Right ventricle myocardium superior (tissue), 1 donor: ENCODE data around the gene GGN. TPM values are rescaled to one million over a fixed set of nuclear protein-coding genes. Genes with fewer than 3 reads are reported as not detected.
"Not testable (repeated sequence)": the region's sequence is repeated elsewhere in the genome, so short reads cannot be mapped to it uniquely, and the experiment has no call there.

ENCODE experiments used
- ATAC-seq: fragments of 200-7000 bp; cut with Tn5 transposase; one replicate; pipeline ENCODE4 v1.9.1; 2020; ENCODE audit warnings: mild to moderate bottlenecking; ENCODE audit not compliant: poor library complexity
- DNase-seq: peaks from one replicate; pipeline ENCODE4 v3.0.0-alpha.2; 2020
- intact Hi-C: fragments of 100-400 bp; cut with DNase I; formaldehyde crosslinking; loops from one replicate; pipeline ENCODE4 v1.11.2; 2022
- total RNA-seq: library from RNA; stranded (reverse); fragmentation: NEBNext Ultra II Directional; extraction: Animal tissue kit (Norgen Biotek cat#: 25700); gene quantifications from one replicate; pipeline ENCODE4 v1.2.1, GENCODE V29; 2021
- donor health status: DM: no; HTN: yes; CAD: no; lungs with severe emphysema.

The GGN gene
- total RNA-seq, 1 donor from 2014 or later, result 0.27 TPM

DNA sequence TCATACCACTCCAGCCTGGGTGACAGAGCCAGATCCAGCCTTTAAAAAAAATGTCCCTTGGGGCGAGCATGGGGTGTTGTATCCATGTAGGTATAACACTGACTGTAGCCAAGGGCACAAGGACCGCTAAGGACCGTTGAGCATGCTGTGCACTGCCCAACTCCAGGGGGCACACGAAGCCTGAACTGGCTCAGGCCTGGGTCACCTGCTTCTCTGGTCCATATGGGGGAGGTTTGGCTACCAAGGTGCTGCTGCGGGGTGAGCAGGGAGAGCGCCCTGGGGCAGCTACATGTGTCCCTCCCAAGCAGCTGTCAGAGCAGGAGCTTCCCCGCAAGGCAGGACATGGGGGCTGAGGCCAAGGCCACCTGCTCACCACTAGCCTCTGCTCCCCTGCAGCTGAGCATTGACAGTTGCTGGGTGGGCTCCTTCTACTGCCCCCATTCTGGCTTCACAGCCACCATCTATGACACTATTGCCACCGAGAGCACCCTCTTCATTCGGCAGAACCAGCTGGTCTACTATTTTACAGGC is 35.9 kb downstream of the GGN start:
- DNase-seq (no peak), ATAC-seq (no peak)
- intact Hi-C loops, result no loop called here

DNA sequence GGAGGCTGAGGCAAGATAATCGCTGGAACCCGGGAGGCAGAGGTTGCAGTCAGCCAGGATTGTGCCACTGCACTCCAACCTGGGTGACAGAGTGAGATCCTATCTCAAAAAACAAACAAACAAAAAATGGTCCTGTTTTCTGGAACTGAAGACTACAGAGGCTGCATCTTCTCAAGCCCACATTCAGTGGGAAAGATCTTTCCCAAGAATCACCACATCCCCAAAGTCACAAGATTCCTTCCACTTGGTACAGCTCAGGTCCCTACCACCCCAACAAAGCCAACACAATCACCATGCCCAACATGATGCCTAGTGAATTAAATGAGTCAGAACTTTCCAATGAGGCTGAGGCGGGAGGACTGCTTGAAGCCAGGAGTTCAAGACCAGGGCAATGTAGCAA is 37.0 kb downstream of the GGN start:
- DNase-seq (no peak), ATAC-seq (no peak)
- intact Hi-C loops, result no loop called here

DNA sequence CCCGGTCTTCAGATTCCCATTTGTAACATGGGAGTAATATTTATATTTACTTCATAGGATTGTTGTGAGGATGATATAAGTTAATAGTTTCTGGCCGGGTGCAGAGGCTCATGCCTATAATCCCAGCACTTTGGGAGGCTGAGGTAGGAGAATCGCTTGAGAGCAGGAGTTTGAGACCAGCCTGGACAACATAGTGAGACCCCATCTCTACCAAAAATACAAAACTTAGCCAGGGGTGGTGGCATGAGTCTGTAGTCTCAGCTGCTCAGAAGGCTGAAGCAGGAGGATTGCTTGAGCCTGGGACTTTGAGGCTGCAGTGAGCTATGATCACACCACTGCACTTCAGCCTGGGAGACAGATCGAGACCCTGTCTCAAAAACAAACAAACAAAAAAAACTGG is 41.0 kb downstream of the GGN start:
- intact Hi-C loops, result no loop called here
- DNase-seq (no peak), ATAC-seq (no peak)

DNA sequence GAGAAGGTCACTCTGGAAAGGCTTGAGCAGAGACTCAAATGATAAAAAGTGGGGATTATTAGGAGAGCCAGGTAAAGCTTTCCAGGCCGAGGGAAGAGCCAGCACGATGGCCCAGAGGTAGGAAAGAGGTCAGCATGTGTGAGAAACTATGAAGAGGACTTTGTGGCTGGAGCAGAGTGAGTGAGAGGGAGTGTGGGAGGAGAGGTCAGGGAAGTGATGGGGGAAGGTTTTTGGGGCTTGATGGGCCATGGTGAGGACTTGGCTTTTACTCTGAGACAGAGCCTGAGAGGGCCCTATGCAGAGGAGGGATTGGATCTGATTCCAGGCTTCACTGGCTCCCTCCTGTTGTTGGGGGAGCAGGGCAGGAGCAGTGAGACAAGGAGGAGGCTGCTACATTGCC is 46.9 kb downstream of the GGN start:
- intact Hi-C loops, result no loop called here
- ATAC-seq (no peak), DNase-seq (no peak)

DNA sequence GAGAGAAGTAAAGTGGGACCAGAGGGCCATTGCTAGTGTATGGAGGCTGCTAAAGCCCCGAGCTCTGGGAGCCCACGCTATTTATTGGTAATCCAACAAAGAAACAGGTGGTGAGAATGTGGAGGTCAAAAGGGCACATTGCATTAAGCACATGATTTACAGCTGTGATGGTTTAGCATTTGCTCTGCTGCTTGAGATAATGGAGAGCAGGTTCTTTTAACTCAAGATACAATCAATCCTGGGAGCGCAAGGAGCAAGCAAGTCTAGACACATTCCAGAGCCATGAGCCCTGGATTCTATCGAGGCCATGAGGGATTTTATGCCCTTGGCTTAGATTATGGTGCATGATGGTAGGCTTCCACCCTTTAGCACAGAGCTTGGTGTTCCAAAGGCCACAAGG is 48.8 kb downstream of the GGN start:
- DNase-seq, ATAC-seq, intact Hi-C loops: not testable (repeated sequence)

DNA sequence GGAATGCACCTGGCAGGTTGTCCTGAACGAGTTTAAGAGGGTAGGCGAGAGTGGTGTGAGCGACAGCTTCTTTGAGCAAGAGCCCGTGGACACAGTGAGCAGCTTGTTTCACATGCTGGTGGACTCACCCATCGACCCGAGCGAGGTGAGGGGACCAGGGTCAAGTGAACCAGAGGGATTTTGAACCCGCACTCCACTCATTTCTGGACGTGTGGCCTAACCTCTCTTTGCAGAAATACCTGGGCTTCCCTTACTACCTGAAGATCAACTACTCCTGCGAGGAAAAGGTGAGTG is 50.5 kb downstream of the GGN start:
- no peak for ATAC-seq
- intact Hi-C loops, result no loop called here
- no peak for DNase-seq

DNA sequence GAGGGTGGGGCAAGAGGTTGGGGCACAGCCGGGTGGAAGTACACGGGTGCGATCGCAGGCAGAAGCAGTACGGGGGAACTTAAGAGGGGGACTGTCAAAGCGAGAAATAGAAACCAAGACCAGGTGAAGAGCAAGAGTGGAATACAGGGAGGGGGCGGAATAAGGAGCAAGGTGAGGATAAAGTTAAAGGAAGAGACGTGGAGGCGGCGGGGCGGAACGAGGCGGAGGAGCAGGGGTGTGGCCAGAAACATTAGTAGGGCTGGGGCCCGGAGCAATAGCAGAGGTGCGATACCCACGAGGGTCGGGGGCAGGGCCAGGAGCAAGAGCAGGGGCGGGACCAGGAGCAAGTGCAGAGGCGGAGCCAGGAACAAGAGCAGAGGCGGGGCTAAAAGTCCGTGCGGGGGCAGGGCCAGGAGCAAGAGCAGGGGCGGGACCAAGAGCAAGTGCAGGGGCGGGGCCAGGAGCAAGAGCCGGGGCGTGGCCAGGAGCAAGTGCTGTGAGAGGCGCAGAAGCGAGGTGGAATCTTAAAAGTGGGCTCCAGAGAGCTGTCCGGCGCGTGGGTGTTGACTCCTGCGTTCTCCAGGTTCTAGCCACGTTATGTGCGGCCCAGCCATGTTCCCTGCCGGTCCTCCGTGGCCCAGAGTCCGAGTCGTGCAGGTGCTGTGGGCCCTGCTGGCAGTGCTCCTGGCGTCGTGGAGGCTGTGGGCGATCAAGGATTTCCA is 51.0 kb downstream of the GGN start:
- intact Hi-C loops, result no loop called here
- DNase-seq (peak; percentile 97), ATAC-seq (peak; percentile 84)

DNA sequence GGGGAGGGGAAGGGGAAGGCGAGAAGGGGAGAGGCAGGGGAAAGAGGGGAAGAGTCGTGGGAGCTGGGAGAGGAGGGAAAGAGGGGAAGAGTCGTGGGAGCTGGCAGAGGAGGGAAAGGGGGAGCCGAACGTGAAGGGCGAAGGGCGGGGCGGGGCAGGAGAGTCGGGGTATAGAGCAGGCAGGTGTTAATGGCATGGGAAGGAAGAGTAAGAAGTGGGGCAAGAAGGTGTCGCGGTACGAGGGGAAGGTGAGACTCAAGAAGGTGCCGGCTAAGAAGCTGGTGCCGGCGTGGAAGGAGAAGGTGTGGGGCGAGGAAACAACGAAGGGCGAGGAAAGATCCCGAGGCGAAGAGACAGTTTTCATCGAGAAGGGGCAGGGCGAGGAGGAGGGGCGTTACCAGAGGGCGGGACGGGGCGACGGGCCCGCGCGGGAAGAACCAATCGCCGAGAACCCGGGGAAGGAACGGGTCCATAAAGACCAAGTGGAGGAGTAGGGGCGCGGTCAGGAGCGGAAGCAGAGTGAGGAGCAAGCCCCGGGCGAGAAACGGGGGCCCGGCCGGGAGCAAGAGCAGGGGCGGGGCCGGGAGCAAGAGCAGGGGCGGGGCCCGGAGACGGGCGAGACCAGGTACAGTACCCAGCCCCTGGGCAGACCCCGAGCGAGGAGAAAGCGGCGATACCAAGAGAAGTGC is 51.7 kb downstream of the GGN start:
- DNase-seq (peak; percentile 97), ATAC-seq (peak; percentile 95)
- intact Hi-C loops, result loop anchor here (2.0 kb wide), 2 partner anchors 39 to 93 kb away; partner anchors contain the start of gene PSMD8

Other genes with a start within 250 kb of the GGN start
- gene DPF1, start 163.8 kb downstream of the GGN start, total RNA-seq, result not detected
- 31.1 TPM for gene PPP1R14A, start 131.7 kb downstream of the GGN start, total RNA-seq
- gene SPINT2, start 123.5 kb downstream of the GGN start, total RNA-seq, result 8.7 TPM
- 5.6 TPM for gene C19orf33, start 83.8 kb downstream of the GGN start, total RNA-seq
- gene YIF1B, start 72.1 kb downstream of the GGN start, total RNA-seq, result 31.3 TPM
- 4.7 TPM for gene KCNK6, start 68.2 kb downstream of the GGN start, total RNA-seq
- gene CATSPERG, start 52.2 kb downstream of the GGN start, total RNA-seq, result 0.86 TPM
- gene PSMD8, start 13.5 kb downstream of the GGN start, total RNA-seq, result 299 TPM
- 0.40 TPM for gene SPRED3, start 663 bp upstream of the GGN start, total RNA-seq
- gene FAM98C, start 15.1 kb upstream of the GGN start, total RNA-seq, result 10.5 TPM
- 1.8 TPM for gene RASGRP4, start 38.2 kb upstream of the GGN start, total RNA-seq
- gene RYR1, start 45.7 kb upstream of the GGN start, total RNA-seq, result 0.73 TPM
- gene MAP4K1, start 229.9 kb upstream of the GGN start, total RNA-seq, result 1.3 TPM
- 644 TPM for gene EIF3K, start 231.2 kb upstream of the GGN start, total RNA-seq